ENCODE data around the gene LTB. TPM values are rescaled to one million over a fixed set of nuclear protein-coding genes. Genes with fewer than 3 reads are reported as not detected.

Gene LTB
- total and polyA plus RNA-seq, 2 of the 13 experiments (the other 11 are each of a cell fraction or from before 2014, with no cell fraction given): 0.09 to 0.22 TPM

GRCh38 chr6:31541658-31542521, 40.3 kb downstream of the LTB start, which contains the start of gene DDX39B (continued):
- TF ChIP-seq, protein P1, sequence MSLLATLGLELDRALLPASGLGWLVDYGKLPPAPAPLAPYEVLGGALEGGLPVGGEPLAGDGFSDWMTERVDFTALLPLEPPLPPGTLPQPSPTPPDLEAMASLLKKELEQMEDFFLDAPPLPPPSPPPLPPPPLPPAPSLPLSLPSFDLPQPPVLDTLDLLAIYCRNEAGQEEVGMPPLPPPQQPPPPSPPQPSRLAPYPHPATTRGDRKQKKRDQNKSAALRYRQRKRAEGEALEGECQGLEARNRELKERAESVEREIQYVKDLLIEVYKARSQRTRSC (CRISPR knock-in tag; IDR thresholded peaks at IDR 0.05; ENCODE audit: low read depth): no peak
- TF ChIP-seq, protein P2, sequence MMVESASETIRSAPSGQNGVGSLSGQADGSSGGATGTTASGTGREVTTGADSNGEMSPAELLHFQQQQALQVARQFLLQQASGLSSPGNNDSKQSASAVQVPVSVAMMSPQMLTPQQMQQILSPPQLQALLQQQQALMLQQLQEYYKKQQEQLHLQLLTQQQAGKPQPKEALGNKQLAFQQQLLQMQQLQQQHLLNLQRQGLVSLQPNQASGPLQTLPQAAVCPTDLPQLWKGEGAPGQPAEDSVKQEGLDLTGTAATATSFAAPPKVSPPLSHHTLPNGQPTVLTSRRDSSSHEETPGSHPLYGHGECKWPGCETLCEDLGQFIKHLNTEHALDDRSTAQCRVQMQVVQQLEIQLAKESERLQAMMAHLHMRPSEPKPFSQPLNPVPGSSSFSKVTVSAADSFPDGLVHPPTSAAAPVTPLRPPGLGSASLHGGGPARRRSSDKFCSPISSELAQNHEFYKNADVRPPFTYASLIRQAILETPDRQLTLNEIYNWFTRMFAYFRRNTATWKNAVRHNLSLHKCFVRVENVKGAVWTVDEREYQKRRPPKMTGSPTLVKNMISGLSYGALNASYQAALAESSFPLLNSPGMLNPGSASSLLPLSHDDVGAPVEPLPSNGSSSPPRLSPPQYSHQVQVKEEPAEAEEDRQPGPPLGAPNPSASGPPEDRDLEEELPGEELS (CRISPR knock-in tag; IDR thresholded peaks at IDR 0.05): peak; percentile 58
- peak; percentile 47; the same call in 1 of the 2 replicates for TF ChIP-seq FOSL2 (CRISPR knock-in tag; IDR thresholded peaks at IDR 0.05)
- no peak for TF ChIP-seq ZNF577 (CRISPR knock-in tag; IDR thresholded peaks at IDR 0.05; ENCODE audit: borderline replicate concordance, low read depth)
- TF ChIP-seq ISL2 (CRISPR knock-in tag; IDR thresholded peaks at IDR 0.05): peak; percentile 63
- TF ChIP-seq SRSF9 (IDR thresholded peaks at IDR 0.05; ENCODE audit: borderline replicate concordance, insufficient read depth, low read depth, low read length, poor library complexity, severe bottlenecking): no peak
- TF ChIP-seq GFI1 (CRISPR knock-in tag; IDR thresholded peaks at IDR 0.05; ENCODE audit: borderline replicate concordance): peak; percentile 71; the same call in 1 of the 2 replicates
- TF ChIP-seq ZFP82 (CRISPR knock-in tag; IDR thresholded peaks at IDR 0.05; ENCODE audit: borderline replicate concordance): peak; percentile 84; the same call in 1 of the 2 replicates
- TF ChIP-seq ZNF460 (CRISPR knock-in tag; IDR thresholded peaks at IDR 0.05; ENCODE audit: borderline replicate concordance): no peak; the same call in 1 of the 2 replicates
- TF ChIP-seq ZNF660 (CRISPR knock-in tag; IDR thresholded peaks at IDR 0.05; ENCODE audit: borderline replicate concordance, low read depth): no peak
- peak; percentile 93 for TF ChIP-seq SALL2 (CRISPR knock-in tag; IDR thresholded peaks at IDR 0.05)
- TF ChIP-seq KLF6 (CRISPR knock-in tag; IDR thresholded peaks at IDR 0.05): peak; percentile 93
- TF ChIP-seq ZNF331 (CRISPR knock-in tag; IDR thresholded peaks at IDR 0.05): peak; percentile 86
- TF ChIP-seq, protein P3, sequence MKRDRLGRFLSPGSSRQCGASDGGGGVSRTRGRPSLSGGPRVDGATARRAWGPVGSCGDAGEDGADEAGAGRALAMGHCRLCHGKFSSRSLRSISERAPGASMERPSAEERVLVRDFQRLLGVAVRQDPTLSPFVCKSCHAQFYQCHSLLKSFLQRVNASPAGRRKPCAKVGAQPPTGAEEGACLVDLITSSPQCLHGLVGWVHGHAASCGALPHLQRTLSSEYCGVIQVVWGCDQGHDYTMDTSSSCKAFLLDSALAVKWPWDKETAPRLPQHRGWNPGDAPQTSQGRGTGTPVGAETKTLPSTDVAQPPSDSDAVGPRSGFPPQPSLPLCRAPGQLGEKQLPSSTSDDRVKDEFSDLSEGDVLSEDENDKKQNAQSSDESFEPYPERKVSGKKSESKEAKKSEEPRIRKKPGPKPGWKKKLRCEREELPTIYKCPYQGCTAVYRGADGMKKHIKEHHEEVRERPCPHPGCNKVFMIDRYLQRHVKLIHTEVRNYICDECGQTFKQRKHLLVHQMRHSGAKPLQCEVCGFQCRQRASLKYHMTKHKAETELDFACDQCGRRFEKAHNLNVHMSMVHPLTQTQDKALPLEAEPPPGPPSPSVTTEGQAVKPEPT (CRISPR knock-in tag; IDR thresholded peaks at IDR 0.05; ENCODE audit: low read depth): no peak; the same call in 1 of the 2 replicates
- no peak; the same call in 1 of the 2 replicates for TF ChIP-seq ZNF3 (CRISPR knock-in tag; IDR thresholded peaks at IDR 0.05)
- no peak for TF ChIP-seq CHD4 (IDR thresholded peaks at IDR 0.05; ENCODE audit: borderline replicate concordance, low read length)
- TF ChIP-seq IKZF4 (CRISPR knock-in tag; IDR thresholded peaks at IDR 0.05; ENCODE audit: borderline replicate concordance, low read depth, not compliant biosample characterization): peak; percentile 76
- TF ChIP-seq KDM4B (CRISPR knock-in tag; IDR thresholded peaks at IDR 0.05): 0 out of 2 replicates have a peak, but pooled peaks have one; percentile 26
- no peak for TF ChIP-seq ZNF10 (CRISPR knock-in tag; IDR thresholded peaks at IDR 0.05; ENCODE audit: borderline replicate concordance, low read depth)
- TF ChIP-seq ZNF253 (CRISPR knock-in tag; IDR thresholded peaks at IDR 0.05; ENCODE audit: borderline replicate concordance): no peak; the same call in 1 of the 2 replicates
- peak; percentile 77; the same call in 1 of the 2 replicates for TF ChIP-seq ZNF33A (CRISPR knock-in tag; IDR thresholded peaks at IDR 0.05; ENCODE audit: borderline replicate concordance)
- TF ChIP-seq, protein P4, sequence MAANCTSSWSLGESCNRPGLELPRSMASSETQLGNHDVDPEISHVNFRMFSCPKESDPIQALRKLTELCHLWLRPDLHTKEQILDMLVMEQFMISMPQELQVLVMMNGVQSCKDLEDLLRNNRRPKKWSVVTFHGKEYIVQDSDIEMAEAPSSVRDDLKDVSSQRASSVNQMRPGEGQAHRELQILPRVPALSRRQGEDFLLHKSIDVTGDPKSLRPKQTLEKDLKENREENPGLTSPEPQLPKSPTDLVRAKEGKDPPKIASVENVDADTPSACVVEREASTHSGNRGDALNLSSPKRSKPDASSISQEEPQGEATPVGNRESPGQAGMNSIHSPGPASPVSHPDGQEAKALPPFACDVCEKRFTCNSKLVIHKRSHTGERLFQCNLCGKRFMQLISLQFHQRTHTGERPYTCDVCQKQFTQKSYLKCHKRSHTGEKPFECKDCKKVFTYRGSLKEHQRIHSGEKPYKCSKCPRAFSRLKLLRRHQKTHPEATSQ (CRISPR knock-in tag; IDR thresholded peaks at IDR 0.05; ENCODE audit: borderline replicate concordance): no peak; the same call in 1 of the 2 replicates
